ENCODE measurements around the gene SMIM38.
A peak's percentile ranks its signal among the peaks of the same experiment; 100 is the strongest.
"Not testable (repeated sequence)": the region's sequence is repeated elsewhere in the genome, so short reads cannot be mapped to it uniquely, and the experiment has no call there.

Gene SMIM38

GRCh38 chr11:69138265-69138664 lies 17.5 kb upstream of the SMIM38 start:
- no peak for TF ChIP-seq CTCF (conservative IDR thresholded peaks at IDR 0.05; ENCODE audit: control insufficient read depth, insufficient read depth, low read depth, low read length)
- no peak overlapping the region for H3K4me3 ChIP-seq (ENCODE audit: control insufficient read depth, low read depth, low read length)
- DNase-seq (ENCODE audit: low read depth) = peak; percentile 77

GRCh38 chr11:69140161-69140560 lies 15.6 kb upstream of the SMIM38 start:
- H3K4me3 ChIP-seq (ENCODE audit: control insufficient read depth, low read depth, low read length); DNase-seq (ENCODE audit: low read depth): not testable (repeated sequence)

- no peak overlapping the region for H3K4me3 ChIP-seq (ENCODE audit: control insufficient read depth, low read depth, low read length)
- TF ChIP-seq CTCF (conservative IDR thresholded peaks at IDR 0.05; ENCODE audit: control insufficient read depth, insufficient read depth, low read depth, low read length) = no peak
- no peak for DNase-seq (ENCODE audit: low read depth)
These were observed 15.1 kb upstream of the SMIM38 start for GRCh38 chr11:69140635-69141034.

- no peak for DNase-seq (ENCODE audit: low read depth)
- TF ChIP-seq CTCF (conservative IDR thresholded peaks at IDR 0.05; ENCODE audit: control insufficient read depth, insufficient read depth, low read depth, low read length) = no peak
- H3K4me3 ChIP-seq (ENCODE audit: control insufficient read depth, low read depth, low read length) = no peak overlapping the region
These were observed 14.0 kb upstream of the SMIM38 start for GRCh38 chr11:69141742-69142141.

GRCh38 chr11:69142895-69143294 lies 12.8 kb upstream of the SMIM38 start:
- DNase-seq (ENCODE audit: low read depth) = no peak
- no peak for TF ChIP-seq CTCF (conservative IDR thresholded peaks at IDR 0.05; ENCODE audit: control insufficient read depth, insufficient read depth, low read depth, low read length)
- H3K4me3 ChIP-seq (ENCODE audit: control insufficient read depth, low read depth, low read length) = no peak overlapping the region

- no peak overlapping the region for H3K4me3 ChIP-seq (ENCODE audit: control insufficient read depth, low read depth, low read length)
- TF ChIP-seq CTCF (conservative IDR thresholded peaks at IDR 0.05; ENCODE audit: control insufficient read depth, insufficient read depth, low read depth, low read length) = no peak
- DNase-seq (ENCODE audit: low read depth) = no peak
These were observed 11.3 kb upstream of the SMIM38 start for GRCh38 chr11:69144316-69145049.

GRCh38 chr11:69145050-69145380 lies 10.7 kb upstream of the SMIM38 start:
- H3K4me3 ChIP-seq (ENCODE audit: control insufficient read depth, low read depth, low read length) = no peak overlapping the region
- peak; percentile 5 for DNase-seq (ENCODE audit: low read depth)
- TF ChIP-seq CTCF (conservative IDR thresholded peaks at IDR 0.05; ENCODE audit: control insufficient read depth, insufficient read depth, low read depth, low read length) = no peak
